GM19238 (cell line): Measurements from ENCODE around the gene SLC16A8.
A peak's percentile ranks its signal among the peaks of the same experiment; 100 is the strongest.

Experiments
- DNase-seq: peaks from one replicate; pipeline ENCODE4 v3.0.0; 2011; ENCODE audit warnings: low spot score; ENCODE audit not compliant: insufficient read length

SLC16A8 gene

GRCh38 chr22:38074181-38075104 is 9.5 kb downstream of the SLC16A8 start:
- DNase-seq: no peak

GRCh38 chr22:38073150-38074130 is 10.5 kb downstream of the SLC16A8 start:
- no peak for DNase-seq

- DNase-seq: no peak
These were observed 11.4 kb downstream of the SLC16A8 start for GRCh38 chr22:38072322-38073149.

GRCh38 chr22:38071421-38072321 is 12.3 kb downstream of the SLC16A8 start:
- no peak for DNase-seq

GRCh38 chr22:38070250-38070921 is 13.6 kb downstream of the SLC16A8 start:
- DNase-seq: no peak

- no peak for DNase-seq
These were observed 14.4 kb downstream of the SLC16A8 start for GRCh38 chr22:38069372-38070249.

- DNase-seq: no peak
These were observed 15.2 kb downstream of the SLC16A8 start for GRCh38 chr22:38068641-38069371.

GRCh38 chr22:38067761-38068360 is 16.1 kb downstream of the SLC16A8 start:
- DNase-seq: no peak

- no peak for DNase-seq
These were observed 17.0 kb downstream of the SLC16A8 start for GRCh38 chr22:38067028-38067415.

GRCh38 chr22:38066381-38067027 is 17.5 kb downstream of the SLC16A8 start:
- DNase-seq: no peak

GRCh38 chr22:38065539-38065938 is 18.4 kb downstream of the SLC16A8 start:
- no peak for DNase-seq

GRCh38 chr22:38062791-38063190 is 21.2 kb downstream of the SLC16A8 start:
- no peak for DNase-seq

GRCh38 chr22:38056969-38057891 is 26.8 kb downstream of the SLC16A8 start, which contains the start of gene PICK1:
PICK1 (plus strand) TSS chr22:38057404; CDS start chr22:38057810, 406 bp downstream.
- DNase-seq: peak; percentile 87

- DNase-seq: peak; percentile 88
These were observed 31.8 kb downstream of the SLC16A8 start for GRCh38 chr22:38051900-38052862.
